ENCODE measurements around the gene PARD3.

- TF ChIP-seq, protein P1, sequence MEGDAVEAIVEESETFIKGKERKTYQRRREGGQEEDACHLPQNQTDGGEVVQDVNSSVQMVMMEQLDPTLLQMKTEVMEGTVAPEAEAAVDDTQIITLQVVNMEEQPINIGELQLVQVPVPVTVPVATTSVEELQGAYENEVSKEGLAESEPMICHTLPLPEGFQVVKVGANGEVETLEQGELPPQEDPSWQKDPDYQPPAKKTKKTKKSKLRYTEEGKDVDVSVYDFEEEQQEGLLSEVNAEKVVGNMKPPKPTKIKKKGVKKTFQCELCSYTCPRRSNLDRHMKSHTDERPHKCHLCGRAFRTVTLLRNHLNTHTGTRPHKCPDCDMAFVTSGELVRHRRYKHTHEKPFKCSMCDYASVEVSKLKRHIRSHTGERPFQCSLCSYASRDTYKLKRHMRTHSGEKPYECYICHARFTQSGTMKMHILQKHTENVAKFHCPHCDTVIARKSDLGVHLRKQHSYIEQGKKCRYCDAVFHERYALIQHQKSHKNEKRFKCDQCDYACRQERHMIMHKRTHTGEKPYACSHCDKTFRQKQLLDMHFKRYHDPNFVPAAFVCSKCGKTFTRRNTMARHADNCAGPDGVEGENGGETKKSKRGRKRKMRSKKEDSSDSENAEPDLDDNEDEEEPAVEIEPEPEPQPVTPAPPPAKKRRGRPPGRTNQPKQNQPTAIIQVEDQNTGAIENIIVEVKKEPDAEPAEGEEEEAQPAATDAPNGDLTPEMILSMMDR (IDR thresholded peaks at IDR 0.05), result no peak
- no peak for TF ChIP-seq POLR2A (IDR thresholded peaks at IDR 0.05)
Measured at GRCh38 chr10:34061841-34062240, 753.3 kb downstream of the PARD3 start.

All from Peyer's patch (tissue), 4 donors.